GM10248 (cell line): ENCODE measurements around the gene NUP62.

Experiments
- CTCF ChIA-PET: fragments of 300-600 bp; sonication (Branson Sonifier 250); formaldehyde crosslinking; extraction: SDS; loops from one replicate; lab custom pipeline; 2021; ENCODE audit warnings: antibody characterized with exemption; lab: Yijun Ruan, JAX
- POLR2A ChIA-PET: fragments of 350-650 bp; sonication (Branson Sonifier 250); formaldehyde crosslinking; extraction: SDS; loops from one replicate; lab custom pipeline; 2020; ENCODE audit warnings: antibody characterized with exemption; lab: Yijun Ruan, JAX
- DNase-seq: peaks from one replicate; pipeline ENCODE4 v3.0.0; 2012; ENCODE audit errors: extremely low spot score
- CTCF ChIP-seq: IDR thresholded peaks from 2 replicates; pipeline ENCODE4 v1.5.1; 2012; ENCODE audit warnings: mild to moderate bottlenecking, low read depth; ENCODE audit errors: extremely low read depth, missing control alignments, control extremely low read depth

Gene NUP62

GRCh38 chr19:49907745-49908446 is 21.4 kb downstream of the NUP62 start:
- ChIA-PET CTCF (interaction anchor here (0.7 to 1.7 kb wide), 5 partner anchors 8 to 20 kb away, joined by 3 to 7 read pairs (median 3); partner anchors contain the start of gene IL4I1), POLR2A (interaction anchor here (1.0 kb wide), 1 partner anchor 10 kb away, joined by 11 read pairs; no protein-coding TSS in a partner anchor)
- no peak for DNase-seq
- TF ChIP-seq CTCF = no peak

- no peak for DNase-seq
- TF ChIP-seq CTCF = no peak
- CTCF ChIA-PET = interaction anchor here (0.7 to 1.7 kb wide), 5 partner anchors 9 to 21 kb away, joined by 3 to 7 read pairs (median 3); no protein-coding TSS in a partner anchor
- POLR2A ChIA-PET = interaction anchor here (0.9 to 1.0 kb wide), 2 partner anchors 11 to 23 kb away, joined by 3 to 11 read pairs; no protein-coding TSS in a partner anchor
Measured at GRCh38 chr19:49906879-49907564, 22.3 kb downstream of the NUP62 start.

- TF ChIP-seq CTCF = no peak
- ChIA-PET POLR2A (no interaction called here), CTCF (interaction anchor here (1.1 to 1.3 kb wide), 2 partner anchors 9 to 11 kb away, joined by 3 to 4 read pairs; no protein-coding TSS in a partner anchor)
- no peak for DNase-seq
Measured at GRCh38 chr19:49904136-49904535, 25.2 kb downstream of the NUP62 start.

- ChIA-PET CTCF (interaction anchor here (1.0 to 1.4 kb wide), 4 partner anchors 9 to 22 kb away, joined by 3 to 4 read pairs (median 4); no protein-coding TSS in a partner anchor), POLR2A (interaction anchor here (1.0 kb wide), 1 partner anchor 33 kb away, joined by 4 read pairs; the partner anchor contains the start of gene NUP62)
- peak; percentile 81 for DNase-seq
- no peak for TF ChIP-seq CTCF
Measured at GRCh38 chr19:49896863-49897621, 32.3 kb downstream of the NUP62 start, which contains the start of gene IL4I1. IL4I1 (minus strand) TSS chr19:49896887; CDS start chr19:49896160, 727 bp downstream.

GRCh38 chr19:49895566-49896297 is 33.6 kb downstream of the NUP62 start:
- CTCF ChIA-PET = interaction anchor here (0.7 to 3.1 kb wide), 4 partner anchors 14 to 32 kb away, joined by 3 to 15 read pairs (median 4); no protein-coding TSS in a partner anchor
- no peak for TF ChIP-seq CTCF
- peak; percentile 48 for DNase-seq
- POLR2A ChIA-PET = interaction anchor here (1.2 kb wide), 1 partner anchor 14 kb away, joined by 4 read pairs; no protein-coding TSS in a partner anchor
